ENCODE measurements around the gene NUS1. TPM values are rescaled to one million over a fixed set of nuclear protein-coding genes. Genes with fewer than 3 reads are reported as not detected.
"Not testable (repeated sequence)": the region's sequence is repeated elsewhere in the genome, so short reads cannot be mapped to it uniquely, and the experiment has no call there.

The NUS1 gene
- polyA plus RNA-seq, 1 donor, result 34.1 TPM

- no peaks in the 10 kb centered on the region for H3K27me3 ChIP-seq (ENCODE audit: control insufficient read depth, insufficient read depth, low read length)
- no peaks in the 10 kb centered on the region for H3K9me3 ChIP-seq (ENCODE audit: control insufficient read depth, low read depth, low read length)
- no peak for DNase-seq
- H3K27ac ChIP-seq (ENCODE audit: low read length), result no peak overlapping the region
- no peak overlapping the region for H3K4me3 ChIP-seq (ENCODE audit: low read length)
- H3K4me1 ChIP-seq (ENCODE audit: control insufficient read depth, insufficient read depth, low read length), result no peaks in the 10 kb centered on the region
- no peaks in the 10 kb centered on the region for H3K36me3 ChIP-seq (ENCODE audit: control insufficient read depth, insufficient read depth, low read length)
These were observed 6.5 kb upstream of the NUS1 start for GRCh38 chr6:117668736-117669135.

- Histone ChIP-seq H3K4me3 (ENCODE audit: low read length) (peak overlapping the region; percentile 44), H3K4me1 (ENCODE audit: control insufficient read depth, insufficient read depth, low read length) (no peaks in the 10 kb centered on the region), H3K36me3 (ENCODE audit: control insufficient read depth, insufficient read depth, low read length) (no peaks in the 10 kb centered on the region), H3K27me3 (ENCODE audit: control insufficient read depth, insufficient read depth, low read length) (no peaks in the 10 kb centered on the region), H3K9me3 (ENCODE audit: control insufficient read depth, low read depth, low read length) (no peaks in the 10 kb centered on the region), H3K27ac (ENCODE audit: low read length) (no peak overlapping the region)
- no peak for DNase-seq
- 73% methylated on average over 3 of the region's 10 CpGs for WGBS (ENCODE audit: insufficient coverage, low lambda C conversion rate)
These were observed 766 bp upstream of the NUS1 start for GRCh38 chr6:117674503-117674902.

- peak overlapping the region; percentile 29 for H3K27ac ChIP-seq (ENCODE audit: low read length)
- H3K36me3 ChIP-seq (ENCODE audit: control insufficient read depth, insufficient read depth, low read length); H3K27me3 ChIP-seq (ENCODE audit: control insufficient read depth, insufficient read depth, low read length); H3K9me3 ChIP-seq (ENCODE audit: control insufficient read depth, low read depth, low read length); H3K4me1 ChIP-seq (ENCODE audit: control insufficient read depth, insufficient read depth, low read length): not testable (repeated sequence)
- peak overlapping the region; percentile 72 for H3K4me3 ChIP-seq (ENCODE audit: low read length)
- WGBS (ENCODE audit: insufficient coverage, low lambda C conversion rate), result no CpG with 5 or more reads among the region's 62 CpGs
- peak in 1 of 2 donors; percentile 37 for DNase-seq
These were observed 511 bp downstream of the NUS1 start for GRCh38 chr6:117675658-117676301.

GRCh38 chr6:117676577-117677218 is 1.4 kb downstream of the NUS1 start:
- Histone ChIP-seq H3K36me3 (ENCODE audit: control insufficient read depth, insufficient read depth, low read length) (no peaks in the 10 kb centered on the region), H3K27ac (ENCODE audit: low read length) (no peak overlapping the region), H3K9me3 (ENCODE audit: control insufficient read depth, low read depth, low read length) (no peaks in the 10 kb centered on the region), H3K4me1 (ENCODE audit: control insufficient read depth, insufficient read depth, low read length) (no peaks in the 10 kb centered on the region), H3K4me3 (ENCODE audit: low read length) (peak overlapping the region; percentile 72), H3K27me3 (ENCODE audit: control insufficient read depth, insufficient read depth, low read length) (no peaks in the 10 kb centered on the region)
- 0% methylated on average over 1 of the region's 6 CpGs for WGBS (ENCODE audit: insufficient coverage, low lambda C conversion rate)
- peak in 1 of 2 donors; percentile 6 for DNase-seq

- Histone ChIP-seq H3K9me3 (ENCODE audit: control insufficient read depth, low read depth, low read length) (no peaks in the 10 kb centered on the region), H3K4me3 (ENCODE audit: low read length) (no peak overlapping the region), H3K4me1 (ENCODE audit: control insufficient read depth, insufficient read depth, low read length) (no peaks in the 10 kb centered on the region), H3K36me3 (ENCODE audit: control insufficient read depth, insufficient read depth, low read length) (no peaks in the 10 kb centered on the region), H3K27me3 (ENCODE audit: control insufficient read depth, insufficient read depth, low read length) (no peaks in the 10 kb centered on the region), H3K27ac (ENCODE audit: low read length) (no peak overlapping the region)
- DNase-seq, result peak in 1 of 2 donors; percentile 20
- WGBS (ENCODE audit: insufficient coverage, low lambda C conversion rate), result 80% methylated on average over 1 of the region's 5 CpGs
These were observed 2.4 kb downstream of the NUS1 start for GRCh38 chr6:117677553-117678141.

GRCh38 chr6:117681162-117681741 is 6.0 kb downstream of the NUS1 start:
- no peaks in the 10 kb centered on the region for H3K4me1 ChIP-seq (ENCODE audit: control insufficient read depth, insufficient read depth, low read length)

GRCh38 chr6:117684749-117685148 is 9.5 kb downstream of the NUS1 start:
- H3K27ac ChIP-seq (ENCODE audit: low read length), result no peak overlapping the region
- no peaks in the 10 kb centered on the region for H3K9me3 ChIP-seq (ENCODE audit: control insufficient read depth, low read depth, low read length)
- WGBS (ENCODE audit: insufficient coverage, low lambda C conversion rate), result no CpG with 5 or more reads among the region's 1 CpG
- no peak overlapping the region for H3K4me3 ChIP-seq (ENCODE audit: low read length)
- peaks cover 4% of the 10 kb centered on the region for H3K36me3 ChIP-seq (ENCODE audit: control insufficient read depth, insufficient read depth, low read length)
- H3K27me3 ChIP-seq (ENCODE audit: control insufficient read depth, insufficient read depth, low read length), result no peaks in the 10 kb centered on the region
- no peaks in the 10 kb centered on the region for H3K4me1 ChIP-seq (ENCODE audit: control insufficient read depth, insufficient read depth, low read length)
- DNase-seq, result no peak

More at GRCh38 chr6:117681162-117681741, 6.0 kb downstream of the NUS1 start:
- Histone ChIP-seq H3K9me3 (ENCODE audit: control insufficient read depth, low read depth, low read length) (no peaks in the 10 kb centered on the region), H3K36me3 (ENCODE audit: control insufficient read depth, insufficient read depth, low read length) (no peaks in the 10 kb centered on the region), H3K27ac (ENCODE audit: low read length) (no peak overlapping the region), H3K4me3 (ENCODE audit: low read length) (no peak overlapping the region), H3K27me3 (ENCODE audit: control insufficient read depth, insufficient read depth, low read length) (no peaks in the 10 kb centered on the region)
- 50% methylated on average over 2 of the region's 3 CpGs for WGBS (ENCODE audit: insufficient coverage, low lambda C conversion rate)
- DNase-seq, result no peak

- WGBS (ENCODE audit: insufficient coverage, low lambda C conversion rate), result 100% methylated on average over 1 of the region's 2 CpGs
- no peaks in the 10 kb centered on the region for H3K9me3 ChIP-seq (ENCODE audit: control insufficient read depth, low read depth, low read length)
- DNase-seq, result no peak
- H3K36me3 ChIP-seq (ENCODE audit: control insufficient read depth, insufficient read depth, low read length), result peaks cover 5% of the 10 kb centered on the region
- H3K4me1 ChIP-seq (ENCODE audit: control insufficient read depth, insufficient read depth, low read length), result no peaks in the 10 kb centered on the region
- no peak overlapping the region for H3K27ac ChIP-seq (ENCODE audit: low read length)
- no peak overlapping the region for H3K4me3 ChIP-seq (ENCODE audit: low read length)
- no peaks in the 10 kb centered on the region for H3K27me3 ChIP-seq (ENCODE audit: control insufficient read depth, insufficient read depth, low read length)
These were observed 10.1 kb downstream of the NUS1 start for GRCh38 chr6:117685359-117685758.

- H3K27ac ChIP-seq (ENCODE audit: low read length), result no peak overlapping the region
- H3K4me1 ChIP-seq (ENCODE audit: control insufficient read depth, insufficient read depth, low read length), result no peaks in the 10 kb centered on the region
- H3K36me3 ChIP-seq (ENCODE audit: control insufficient read depth, insufficient read depth, low read length), result peaks cover 6% of the 10 kb centered on the region
- H3K9me3 ChIP-seq (ENCODE audit: control insufficient read depth, low read depth, low read length), result no peaks in the 10 kb centered on the region
- no peak overlapping the region for H3K4me3 ChIP-seq (ENCODE audit: low read length)
- WGBS (ENCODE audit: insufficient coverage, low lambda C conversion rate), result 90% methylated on average over 1 of the region's 1 CpG
- H3K27me3 ChIP-seq (ENCODE audit: control insufficient read depth, insufficient read depth, low read length), result no peaks in the 10 kb centered on the region
- DNase-seq, result peak in 1 of 2 donors; percentile 23
These were observed 11.9 kb downstream of the NUS1 start for GRCh38 chr6:117687021-117687648.

GRCh38 chr6:117689584-117689983 is 14.3 kb downstream of the NUS1 start:
- not testable (repeated sequence) for H3K4me1 ChIP-seq (ENCODE audit: control insufficient read depth, insufficient read depth, low read length); H3K36me3 ChIP-seq (ENCODE audit: control insufficient read depth, insufficient read depth, low read length); DNase-seq; H3K27me3 ChIP-seq (ENCODE audit: control insufficient read depth, insufficient read depth, low read length); H3K9me3 ChIP-seq (ENCODE audit: control insufficient read depth, low read depth, low read length); H3K27ac ChIP-seq (ENCODE audit: low read length); H3K4me3 ChIP-seq (ENCODE audit: low read length)
- WGBS (ENCODE audit: insufficient coverage, low lambda C conversion rate), result no CpG with 5 or more reads among the region's 4 CpGs

Measured in large intestine (tissue), 3 donors.